ENCODE results near the gene TEX14. TPM values are rescaled to one million over a fixed set of nuclear protein-coding genes. Genes with fewer than 3 reads are reported as not detected.

Gene TEX14
- total and polyA plus RNA-seq, 2 experiments from 2014 or later = 0.15 TPM; not detected in 1

- Histone ChIP-seq H4K20me1 (ENCODE audit: insufficient read depth) (no peaks in the 10 kb centered on the region), H3K27me3 (replicated peaks; ENCODE audit: insufficient read depth) (no peaks in the 10 kb centered on the region), H3K4me3 (no peak overlapping the region), H2AFZ (no peak overlapping the region), H3K9ac (no peak overlapping the region), H3K27ac (no peak overlapping the region), H3K4me1 (ENCODE audit: insufficient read depth) (no peaks in the 10 kb centered on the region), H3K79me2 (ENCODE audit: insufficient read depth) (no peaks in the 10 kb centered on the region), H3F3A (ENCODE audit: insufficient read depth) (no peaks in the 10 kb centered on the region), H3K4me2 (ENCODE audit: unreplicated experiment) (no peak overlapping the region), H3K9me2 (ENCODE audit: insufficient read depth) (no peaks in the 10 kb centered on the region), H3K36me3 (ENCODE audit: low read depth) (no peaks in the 10 kb centered on the region), H3K9me3 (ENCODE audit: low read depth) (no peaks in the 10 kb centered on the region)
- 44 to 45% methylated on average over 2 of the region's 2 CpGs for WGBS, 2 experiments (ENCODE audit: low coverage in 1 of 2, low lambda C conversion rate in 2 of 2, missing lambda C conversion rate in 2 of 2)
- in situ Hi-C loops (cut with MboI) = no loop called here
- DNase-seq = peak; percentile 21
- TF ChIP-seq EZH2phosphoT487 (IDR thresholded peaks at IDR 0.05; ENCODE audit: insufficient read depth, low read depth) = no peak
- no peak for TF ChIP-seq EZH2 (IDR thresholded peaks at IDR 0.05; ENCODE audit: insufficient read depth, poor library complexity, severe bottlenecking)
Measured at GRCh38 chr17:58605986-58606385, 85.9 kb downstream of the TEX14 start.

DNA sequence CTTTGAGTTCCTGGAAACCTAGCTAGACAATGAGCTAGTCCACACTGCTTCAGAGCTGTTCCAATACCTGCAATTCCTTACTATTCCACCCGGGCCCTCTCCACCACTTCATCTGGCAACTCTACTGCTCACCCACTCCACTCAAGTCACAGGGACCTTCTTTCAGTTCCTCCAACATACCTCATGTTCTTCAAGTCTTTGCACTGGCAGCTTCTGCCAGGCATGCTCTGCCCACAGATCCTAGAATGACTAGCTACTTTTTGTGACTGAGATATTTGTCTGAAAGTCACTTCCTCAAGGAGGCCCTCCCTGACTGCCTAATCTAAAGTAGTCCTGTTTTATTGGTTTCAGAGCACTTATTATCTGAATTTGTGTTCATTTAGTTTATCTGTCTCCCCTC is 86.4 kb downstream of the TEX14 start:
- Histone ChIP-seq H2AFZ (no peak overlapping the region), H3F3A (ENCODE audit: insufficient read depth) (no peaks in the 10 kb centered on the region), H4K20me1 (ENCODE audit: insufficient read depth) (no peaks in the 10 kb centered on the region), H3K36me3 (ENCODE audit: low read depth) (no peaks in the 10 kb centered on the region), H3K9ac (no peak overlapping the region), H3K9me3 (ENCODE audit: low read depth) (no peaks in the 10 kb centered on the region), H3K27ac (no peak overlapping the region), H3K9me2 (ENCODE audit: insufficient read depth) (no peaks in the 10 kb centered on the region), H3K4me3 (no peak overlapping the region), H3K4me2 (ENCODE audit: unreplicated experiment) (no peak overlapping the region), H3K27me3 (replicated peaks; ENCODE audit: insufficient read depth) (no peaks in the 10 kb centered on the region), H3K79me2 (ENCODE audit: insufficient read depth) (no peaks in the 10 kb centered on the region), H3K4me1 (ENCODE audit: insufficient read depth) (no peaks in the 10 kb centered on the region)
- no peak for DNase-seq
- WGBS, 2 experiments (ENCODE audit: low coverage in 1 of 2, low lambda C conversion rate in 2 of 2, missing lambda C conversion rate in 2 of 2) = 44 to 80% methylated on average over 1 of the region's 1 CpG
- in situ Hi-C loops (cut with MboI) = no loop called here
- TF ChIP-seq EZH2phosphoT487 (IDR thresholded peaks at IDR 0.05; ENCODE audit: insufficient read depth, low read depth) = no peak
- TF ChIP-seq EZH2 (IDR thresholded peaks at IDR 0.05; ENCODE audit: insufficient read depth, poor library complexity, severe bottlenecking) = no peak

GRCh38 chr17:58601976-58602375 is 89.9 kb downstream of the TEX14 start:
- in situ Hi-C loops (cut with MboI) = no loop called here
- Histone ChIP-seq H3K79me2 (ENCODE audit: insufficient read depth) (no peaks in the 10 kb centered on the region), H2AFZ (no peak overlapping the region), H3F3A (ENCODE audit: insufficient read depth) (no peaks in the 10 kb centered on the region), H3K9ac (no peak overlapping the region), H3K36me3 (ENCODE audit: low read depth) (no peaks in the 10 kb centered on the region), H3K27ac (no peak overlapping the region), H3K4me1 (ENCODE audit: insufficient read depth) (no peaks in the 10 kb centered on the region), H3K4me3 (no peak overlapping the region), H3K4me2 (ENCODE audit: unreplicated experiment) (no peak overlapping the region), H3K9me2 (ENCODE audit: insufficient read depth) (no peaks in the 10 kb centered on the region), H4K20me1 (ENCODE audit: insufficient read depth) (no peaks in the 10 kb centered on the region), H3K27me3 (replicated peaks; ENCODE audit: insufficient read depth) (no peaks in the 10 kb centered on the region), H3K9me3 (ENCODE audit: low read depth) (no peaks in the 10 kb centered on the region)
- DNase-seq = no peak
- TF ChIP-seq EZH2phosphoT487 (IDR thresholded peaks at IDR 0.05; ENCODE audit: insufficient read depth, low read depth) (no peak), EZH2 (IDR thresholded peaks at IDR 0.05; ENCODE audit: insufficient read depth, poor library complexity, severe bottlenecking) (no peak)

GRCh38 chr17:58597371-58597770 is 94.5 kb downstream of the TEX14 start:
- TF ChIP-seq EZH2 (IDR thresholded peaks at IDR 0.05; ENCODE audit: insufficient read depth, poor library complexity, severe bottlenecking) (no peak), EZH2phosphoT487 (IDR thresholded peaks at IDR 0.05; ENCODE audit: insufficient read depth, low read depth) (no peak)
- Histone ChIP-seq H3K4me2 (ENCODE audit: unreplicated experiment) (no peak overlapping the region), H3K9ac (no peak overlapping the region), H2AFZ (no peak overlapping the region), H3K9me3 (ENCODE audit: low read depth) (no peaks in the 10 kb centered on the region), H3K4me1 (ENCODE audit: insufficient read depth) (no peaks in the 10 kb centered on the region), H3K9me2 (ENCODE audit: insufficient read depth) (no peaks in the 10 kb centered on the region), H3K4me3 (no peak overlapping the region), H3K79me2 (ENCODE audit: insufficient read depth) (no peaks in the 10 kb centered on the region), H3K36me3 (ENCODE audit: low read depth) (no peaks in the 10 kb centered on the region), H3K27ac (no peak overlapping the region), H3F3A (ENCODE audit: insufficient read depth) (no peaks in the 10 kb centered on the region), H3K27me3 (replicated peaks; ENCODE audit: insufficient read depth) (no peaks in the 10 kb centered on the region), H4K20me1 (ENCODE audit: insufficient read depth) (no peaks in the 10 kb centered on the region)
- 69% methylated on average over 3 of the region's 3 CpGs for WGBS, 2 experiments (ENCODE audit: low coverage in 1 of 2, low lambda C conversion rate in 2 of 2, missing lambda C conversion rate in 2 of 2)
- in situ Hi-C loops (cut with MboI) = no loop called here
- DNase-seq = no peak

DNA sequence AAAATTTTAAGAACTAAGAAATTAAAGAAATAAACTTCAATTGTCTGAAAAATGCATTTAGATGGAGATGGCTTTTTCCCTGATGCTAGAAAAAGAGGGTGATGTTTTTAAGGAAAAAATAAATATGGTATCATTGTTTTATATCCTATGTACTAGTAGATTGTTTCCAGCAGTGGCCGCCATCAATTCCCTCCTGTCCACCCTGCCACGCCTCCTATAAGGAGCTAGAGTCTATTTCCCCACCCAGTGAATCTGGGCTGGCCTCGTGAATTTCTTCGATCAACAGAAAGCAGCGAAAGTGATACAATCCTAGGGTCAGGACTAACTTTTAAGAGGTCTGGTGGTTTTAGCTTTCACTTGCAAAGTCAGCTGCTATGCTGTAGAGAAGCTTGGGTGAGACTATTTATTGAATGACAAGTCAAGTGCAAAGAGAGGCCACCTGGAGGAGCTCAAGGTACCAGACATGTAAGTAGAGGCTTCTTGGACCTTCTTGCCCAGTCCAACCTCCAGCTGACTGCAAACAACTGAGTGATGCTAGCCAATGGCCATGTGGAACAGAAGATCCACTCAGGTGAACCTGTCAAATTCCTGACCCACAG is 96.6 kb downstream of the TEX14 start:
- H3K9me2 ChIP-seq (ENCODE audit: insufficient read depth) = no peaks in the 10 kb centered on the region
- DNase-seq = no peak
- TF ChIP-seq EZH2 (IDR thresholded peaks at IDR 0.05; ENCODE audit: insufficient read depth, poor library complexity, severe bottlenecking) = no peak
- TF ChIP-seq EZH2phosphoT487 (IDR thresholded peaks at IDR 0.05; ENCODE audit: insufficient read depth, low read depth) = no peak
- H3K27ac ChIP-seq = no peak overlapping the region
- no peak overlapping the region for H3K4me3 ChIP-seq
- H3K79me2 ChIP-seq (ENCODE audit: insufficient read depth) = no peaks in the 10 kb centered on the region
- H3F3A ChIP-seq (ENCODE audit: insufficient read depth) = no peaks in the 10 kb centered on the region
- H3K4me1 ChIP-seq (ENCODE audit: insufficient read depth) = no peaks in the 10 kb centered on the region
- 76 to 79% methylated on average over 5 of the region's 5 CpGs for WGBS, 2 experiments (ENCODE audit: low coverage in 1 of 2, low lambda C conversion rate in 2 of 2, missing lambda C conversion rate in 2 of 2)
- no peak overlapping the region for H3K9ac ChIP-seq
- no peak overlapping the region for H2AFZ ChIP-seq
- no peaks in the 10 kb centered on the region for H4K20me1 ChIP-seq (ENCODE audit: insufficient read depth)
- in situ Hi-C loops (cut with MboI) = no loop called here
- no peaks in the 10 kb centered on the region for H3K9me3 ChIP-seq (ENCODE audit: low read depth)
- no peak overlapping the region for H3K4me2 ChIP-seq (ENCODE audit: unreplicated experiment)
- no peaks in the 10 kb centered on the region for H3K27me3 ChIP-seq (replicated peaks; ENCODE audit: insufficient read depth)
- H3K36me3 ChIP-seq (ENCODE audit: low read depth) = no peaks in the 10 kb centered on the region

Measured in GM23248 (cell line).